CD4-positive, alpha-beta T cell treated with Interleukin-1 beta for 1 hour (primary cell): ENCODE data around the gene COG1.

ENCODE experiments used
- DNase-seq, 2 donors: peaks; one replicate each; pipeline ENCODE4 v3.0.0-alpha.2; 2020 to 2022

Gene COG1

GRCh38 chr17:73174126-73174525 lies 18.7 kb upstream of the COG1 start:
- DNase-seq: no peak

DNA sequence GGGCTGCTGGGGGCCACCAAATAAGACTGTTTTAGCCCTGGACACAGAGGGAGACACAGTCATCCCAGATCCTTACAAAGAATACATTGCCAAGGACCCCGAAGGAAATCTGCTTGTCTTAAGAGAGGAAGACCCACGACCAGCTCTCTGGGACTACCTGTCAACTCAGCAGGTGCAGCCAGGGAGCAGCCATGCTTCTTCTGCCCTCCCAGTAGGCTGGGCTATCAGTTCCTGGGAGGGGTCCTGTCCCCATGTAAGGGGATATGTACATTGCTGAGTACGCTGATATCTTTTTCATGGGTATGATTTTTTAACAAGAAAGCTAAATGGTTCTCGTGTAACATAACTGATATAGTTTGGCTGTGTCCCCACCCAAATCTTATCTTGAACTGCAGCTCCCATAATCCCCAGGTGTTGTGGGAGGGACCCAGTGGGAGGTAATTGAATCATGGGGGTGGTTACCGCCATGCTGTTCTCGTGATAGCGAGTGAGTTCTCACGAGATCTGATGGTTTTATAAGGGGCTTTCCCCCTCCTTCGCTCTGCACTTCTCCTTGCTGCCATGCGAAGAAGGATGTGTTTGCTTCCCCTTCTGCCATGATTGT lies 16.8 kb upstream of the COG1 start:
- DNase-seq: no peak

GRCh38 chr17:73179387-73179786 lies 13.5 kb upstream of the COG1 start:
- DNase-seq: no peak

GRCh38 chr17:73179878-73180277 lies 13.0 kb upstream of the COG1 start:
- DNase-seq: no peak

GRCh38 chr17:73182616-73183310 lies 10.1 kb upstream of the COG1 start:
- DNase-seq: no peak

DNA sequence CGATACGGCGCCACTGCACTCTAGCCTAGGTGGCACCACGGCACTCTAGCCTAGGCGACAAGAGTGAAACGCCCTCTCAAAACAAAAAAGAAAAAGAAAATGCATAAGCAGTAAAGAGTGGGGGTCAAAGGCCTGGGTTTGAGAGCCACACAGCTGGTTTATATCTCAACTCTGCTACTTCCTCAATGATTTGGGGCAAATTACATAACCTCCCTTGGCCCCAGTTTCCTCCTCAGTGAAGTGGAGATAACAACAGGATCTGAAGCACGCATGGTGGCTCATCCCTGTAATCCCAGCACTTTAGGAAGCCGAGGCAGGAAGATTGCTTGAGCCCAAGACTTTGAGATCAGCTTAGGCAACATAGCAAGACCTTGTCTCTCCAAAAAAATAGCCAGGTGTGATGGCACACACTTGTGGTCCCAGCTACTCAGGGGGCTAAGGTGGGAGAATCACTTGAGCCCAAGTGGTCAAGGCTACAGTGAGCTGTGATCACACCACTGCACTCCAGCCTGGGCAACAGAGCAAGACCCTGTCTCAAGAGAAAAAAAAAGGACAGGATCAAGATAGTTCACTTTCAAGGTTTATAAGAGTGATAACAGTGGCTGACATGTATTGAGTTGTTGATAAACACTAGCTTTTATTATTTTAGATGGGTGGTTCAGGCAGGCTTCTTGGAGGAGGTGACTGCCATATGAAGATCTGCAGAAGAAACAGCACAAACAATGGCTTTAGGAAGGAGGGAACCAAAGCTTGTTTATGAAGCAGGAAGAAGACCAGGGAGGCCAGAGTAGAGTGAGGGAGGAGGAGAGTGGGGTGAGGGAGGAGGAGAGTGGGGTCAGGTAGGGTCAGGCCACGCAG lies 8.5 kb upstream of the COG1 start:
- no peak for DNase-seq

DNA sequence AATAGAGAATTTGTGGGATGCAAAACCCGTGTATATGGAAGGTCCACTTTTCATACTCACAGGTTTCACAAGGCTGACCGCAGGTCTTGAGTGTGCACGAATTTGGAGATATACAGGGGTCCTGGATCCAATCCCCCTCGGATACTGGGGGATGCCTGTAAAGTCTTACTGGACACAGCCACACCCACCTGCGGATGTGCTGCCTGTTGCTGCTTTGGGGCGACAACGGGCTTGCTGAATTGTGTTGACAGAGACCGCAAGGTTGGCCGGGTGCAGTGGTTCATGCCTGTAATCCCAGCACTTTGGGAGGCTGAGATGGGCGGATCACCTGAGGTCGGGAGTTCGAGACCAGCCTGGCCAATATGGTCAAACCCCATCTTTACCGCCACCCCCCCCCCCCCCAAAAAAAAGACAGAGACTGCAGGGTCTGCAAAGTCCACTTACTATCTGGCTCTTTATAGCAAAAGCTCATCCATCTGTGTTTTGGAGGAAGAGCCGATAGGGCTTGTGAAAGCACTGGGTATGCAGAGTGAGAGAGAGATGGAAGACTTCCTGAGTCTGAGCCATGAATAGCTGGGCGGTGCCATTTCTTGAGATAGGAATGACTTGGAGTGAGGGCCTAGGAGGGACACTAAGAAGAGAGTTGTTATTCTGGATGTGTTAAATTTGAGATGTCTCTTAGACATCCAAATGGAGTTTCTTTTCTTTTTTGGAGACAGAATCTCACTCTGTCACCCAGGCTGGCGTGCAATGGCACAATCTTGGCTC lies 6.4 kb upstream of the COG1 start:
- no peak for DNase-seq

- no peak for DNase-seq
Observed at GRCh38 chr17:73187203-73187769, 5.6 kb upstream of the COG1 start.

DNA sequence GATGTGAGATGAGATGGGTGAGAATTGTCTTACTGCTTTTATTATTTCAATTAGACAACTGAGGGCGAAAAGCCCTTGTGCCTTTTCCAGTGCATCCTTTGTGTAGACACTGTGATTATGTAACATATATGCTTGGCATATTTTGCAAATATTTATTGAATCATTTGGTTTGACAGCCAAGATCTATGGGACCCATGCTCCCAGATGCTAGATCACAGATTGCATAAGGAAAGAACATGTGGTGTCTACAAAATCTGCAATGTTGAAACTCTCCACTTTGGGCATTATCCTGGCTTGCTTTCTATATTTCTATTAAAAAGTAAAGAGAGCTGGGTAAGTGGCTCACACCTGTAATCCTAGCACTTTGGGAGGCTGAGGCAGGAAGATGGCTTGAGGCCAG lies 4.8 kb upstream of the COG1 start:
- DNase-seq: no peak

DNA sequence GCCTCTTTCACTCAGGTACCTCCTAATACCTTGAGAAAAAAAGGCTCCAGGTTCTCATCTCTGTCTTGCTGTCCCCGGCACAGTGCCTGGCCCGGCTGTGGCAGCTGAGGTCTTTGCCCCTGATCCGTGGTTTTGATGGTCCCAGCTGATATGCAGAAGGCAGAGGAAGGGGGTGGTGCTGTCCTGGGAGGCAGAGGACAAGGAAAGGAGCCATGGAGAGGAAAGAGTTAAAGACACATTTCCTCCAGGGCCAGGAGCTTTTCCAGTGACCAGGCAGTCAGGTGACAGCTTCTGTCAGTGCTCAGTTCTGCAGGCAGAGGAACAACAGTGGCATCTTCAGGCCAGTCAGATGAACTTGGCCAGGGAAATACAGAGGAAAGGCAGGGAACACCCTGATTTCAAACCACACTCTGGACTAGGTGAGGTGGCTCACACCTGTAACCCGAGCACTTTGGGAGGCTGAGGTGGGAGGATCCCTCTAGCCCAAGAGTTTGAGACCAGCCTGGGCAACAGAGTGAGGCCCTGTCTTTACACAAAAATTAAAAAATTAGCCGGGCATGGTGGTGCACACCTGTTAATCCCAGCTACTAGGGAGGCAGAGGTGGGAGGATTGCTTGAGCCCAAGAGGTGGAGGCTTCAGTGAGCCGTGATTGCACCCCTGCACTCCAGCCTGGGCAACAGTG lies 3.3 kb upstream of the COG1 start:
- no peak for DNase-seq

DNA sequence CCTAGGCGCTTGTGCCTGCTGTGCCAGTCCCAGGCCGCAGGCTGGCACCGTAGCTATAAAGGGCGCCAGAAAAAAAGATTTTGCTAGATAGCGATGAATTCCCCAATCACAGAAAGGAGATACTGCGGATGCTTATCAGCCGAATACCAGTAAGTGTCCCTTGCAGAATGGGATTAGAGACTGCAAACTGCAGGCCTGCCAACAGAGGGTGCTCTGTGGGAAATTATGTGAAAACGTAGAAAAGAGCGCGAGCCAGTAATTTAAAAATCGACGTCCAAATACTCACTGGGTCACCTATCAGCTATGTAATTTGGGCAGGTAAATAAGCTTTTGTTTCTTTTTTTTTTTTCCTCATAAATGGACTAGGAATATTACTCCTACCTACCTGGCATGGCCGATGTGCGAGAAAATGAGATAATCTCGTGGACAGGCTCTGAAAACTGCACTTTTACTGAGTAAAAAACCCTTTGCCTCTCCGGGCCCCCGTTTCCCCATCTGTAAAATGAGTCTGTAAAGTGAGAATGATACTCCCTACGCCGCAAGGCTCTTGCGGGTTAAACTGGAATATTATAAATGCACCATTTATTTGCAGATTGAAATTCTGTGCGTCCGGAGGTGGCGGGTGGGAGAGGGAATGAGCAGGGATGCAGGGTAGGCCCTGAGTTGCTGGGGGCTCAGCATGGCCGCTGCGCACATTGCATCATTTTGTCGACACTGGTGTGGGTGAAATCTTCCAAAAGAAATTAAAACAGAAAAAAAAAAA lies 1.2 kb upstream of the COG1 start:
- DNase-seq: peak; percentile 61 to 75

- peak in 1 of 2 donors; percentile 58 for DNase-seq
Observed at GRCh38 chr17:73192206-73192893, 505 bp upstream of the COG1 start.

DNA sequence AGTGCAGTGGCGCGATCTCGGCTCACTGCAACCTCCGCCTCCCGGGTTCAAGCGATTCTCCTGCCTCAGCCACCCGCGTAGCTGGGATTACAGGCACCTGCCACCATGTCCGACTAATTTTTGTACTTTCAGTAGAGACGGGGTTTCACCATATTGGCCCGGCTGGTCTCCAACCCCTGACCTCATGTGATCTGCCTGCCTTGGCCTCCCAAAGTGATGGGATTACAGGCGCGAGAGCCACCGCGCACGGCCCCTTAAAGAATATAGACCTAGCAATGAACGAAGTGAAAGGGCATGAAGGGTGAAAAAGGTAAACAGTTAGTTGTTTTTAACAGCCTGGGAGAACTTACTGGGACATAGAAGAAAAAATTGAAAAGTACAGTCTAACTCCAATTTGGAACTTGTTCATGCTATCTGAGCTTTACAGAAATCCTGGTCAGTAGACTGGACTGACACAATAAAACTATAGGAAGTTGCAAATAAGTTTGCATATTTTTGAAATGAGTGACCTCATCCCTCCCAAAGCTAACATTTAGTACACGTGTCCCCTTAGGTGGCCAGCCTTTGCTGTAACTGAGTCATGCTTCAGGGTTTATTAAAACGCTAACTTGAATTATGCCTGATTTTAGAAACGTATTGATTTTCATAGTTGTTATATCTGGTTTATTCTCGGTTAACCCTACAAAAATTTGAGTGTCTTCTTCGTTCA lies 1.8 kb downstream of the COG1 start:
- DNase-seq: no peak

- DNase-seq: no peak
Observed at GRCh38 chr17:73196500-73196899, 3.6 kb downstream of the COG1 start.

DNA sequence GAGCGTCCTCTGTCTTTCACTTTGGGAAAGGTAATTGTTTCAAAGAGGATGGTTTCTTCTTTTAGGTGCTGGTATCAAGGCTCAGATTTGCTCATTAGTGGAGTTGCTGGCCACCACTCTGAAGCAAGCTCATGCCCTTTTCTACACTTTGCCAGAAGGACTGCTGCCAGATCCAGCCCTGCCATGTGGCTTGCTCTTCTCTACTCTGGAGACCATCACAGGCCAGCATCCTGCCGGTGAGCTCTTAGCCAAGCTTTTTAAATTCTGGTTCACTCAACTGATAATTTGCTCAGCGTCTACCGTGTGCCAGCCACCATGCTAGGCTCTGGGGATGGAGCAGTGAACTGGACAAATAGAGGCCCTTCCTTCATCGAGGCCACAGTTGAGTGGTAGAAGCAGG lies 4.3 kb downstream of the COG1 start:
- no peak for DNase-seq

DNA sequence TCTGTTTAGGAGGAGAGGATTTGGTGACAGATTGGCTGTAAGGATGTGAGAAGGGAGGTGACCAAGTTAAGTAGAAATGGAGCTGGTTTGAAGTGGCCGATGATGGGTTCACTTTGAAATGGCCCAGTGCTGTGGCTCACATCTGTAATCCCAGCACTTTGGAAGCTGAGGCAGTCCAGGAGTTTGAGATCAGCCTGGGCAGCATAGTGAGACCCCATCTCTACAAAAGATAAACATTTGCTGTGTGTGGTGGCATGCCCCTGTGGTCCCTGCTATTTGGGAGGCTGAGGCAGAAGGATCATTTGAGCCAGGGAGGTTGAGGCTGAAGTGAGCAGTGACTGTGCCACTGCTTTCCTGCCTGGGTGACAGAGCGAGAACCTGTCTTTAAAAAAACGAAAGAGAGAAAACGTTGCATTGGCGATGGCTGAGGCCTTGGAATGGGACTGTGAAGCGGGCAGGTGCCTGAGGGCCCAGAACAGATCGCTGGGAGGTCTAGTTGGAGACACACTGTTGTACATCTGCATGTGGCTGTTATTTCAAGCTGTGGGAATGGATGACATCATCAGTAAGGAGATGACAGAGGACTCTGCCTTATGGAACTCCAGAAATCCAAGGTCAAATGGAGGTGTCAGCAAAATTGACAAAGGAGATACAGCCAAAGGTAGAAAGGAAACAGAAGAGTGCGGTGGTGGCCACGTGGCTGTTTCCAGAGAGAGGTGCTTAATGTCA lies 5.5 kb downstream of the COG1 start:
- no peak for DNase-seq

DNA sequence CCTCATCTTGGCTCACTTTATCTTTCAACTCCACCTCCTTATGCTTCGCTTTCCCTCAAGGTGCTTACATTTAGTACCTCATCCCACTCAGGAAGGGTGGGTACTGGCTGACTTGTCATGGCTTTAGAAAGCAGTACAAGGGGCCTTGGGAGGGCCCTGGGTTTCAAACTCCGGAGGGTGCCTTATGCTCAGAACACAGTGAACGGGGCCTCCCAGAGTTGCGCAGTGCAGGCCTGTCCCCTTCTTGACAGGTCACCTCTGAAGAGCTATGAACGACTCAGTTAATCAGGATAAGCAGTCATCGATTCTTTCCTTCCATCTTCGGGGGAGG lies 6.0 kb downstream of the COG1 start:
- no peak for DNase-seq

- DNase-seq: no peak
Observed at GRCh38 chr17:73199751-73200317, 7.0 kb downstream of the COG1 start.

- no peak for DNase-seq
Observed at GRCh38 chr17:73200476-73200875, 7.6 kb downstream of the COG1 start.
